HG02840 (cell line): ENCODE results near the gene SLC33A1.

ENCODE experiments used
- ATAC-seq: cut with Tn5 transposase; IDR thresholded peaks from one replicate; pipeline ENCODE4 v1.9.1; 2021; ENCODE audit warnings: mild to moderate bottlenecking, moderate library complexity, moderate number of reproducible peaks; ENCODE audit not compliant: unreplicated experiment, low FRiP score

Gene SLC33A1

GRCh38 chr3:155804323-155804722 lies 49.9 kb downstream of the SLC33A1 start:
- ATAC-seq = no peak

GRCh38 chr3:155792532-155792931 lies 61.7 kb downstream of the SLC33A1 start:
- ATAC-seq = no peak

- ATAC-seq = no peak
Observed at GRCh38 chr3:155791190-155791589, 63.0 kb downstream of the SLC33A1 start.

GRCh38 chr3:155790272-155790925 lies 63.8 kb downstream of the SLC33A1 start:
- ATAC-seq = no peak

- no peak for ATAC-seq
Observed at GRCh38 chr3:155785662-155786295, 68.4 kb downstream of the SLC33A1 start.

- ATAC-seq = no peak
Observed at GRCh38 chr3:155782390-155782953, 71.8 kb downstream of the SLC33A1 start.

- no peak for ATAC-seq
Observed at GRCh38 chr3:155780291-155780690, 73.9 kb downstream of the SLC33A1 start.

- ATAC-seq = no peak
Observed at GRCh38 chr3:155778462-155778861, 75.8 kb downstream of the SLC33A1 start.

- ATAC-seq = no peak
Observed at GRCh38 chr3:155772801-155773200, 81.4 kb downstream of the SLC33A1 start.

GRCh38 chr3:155771126-155771525 lies 83.1 kb downstream of the SLC33A1 start:
- ATAC-seq = no peak
